Stimulated activated CD8-positive, alpha-beta memory T cell treated with anti-CD3 and anti-CD28 coated beads, Interleukin-4, amount 100 ng/mL, for 48 hours (primary cell): Measurements from ENCODE around the gene TBC1D22A.

ENCODE experiments used
- DNase-seq: peaks from one replicate; pipeline ENCODE4 v3.0.0-alpha.2; 2020

The TBC1D22A gene

DNA sequence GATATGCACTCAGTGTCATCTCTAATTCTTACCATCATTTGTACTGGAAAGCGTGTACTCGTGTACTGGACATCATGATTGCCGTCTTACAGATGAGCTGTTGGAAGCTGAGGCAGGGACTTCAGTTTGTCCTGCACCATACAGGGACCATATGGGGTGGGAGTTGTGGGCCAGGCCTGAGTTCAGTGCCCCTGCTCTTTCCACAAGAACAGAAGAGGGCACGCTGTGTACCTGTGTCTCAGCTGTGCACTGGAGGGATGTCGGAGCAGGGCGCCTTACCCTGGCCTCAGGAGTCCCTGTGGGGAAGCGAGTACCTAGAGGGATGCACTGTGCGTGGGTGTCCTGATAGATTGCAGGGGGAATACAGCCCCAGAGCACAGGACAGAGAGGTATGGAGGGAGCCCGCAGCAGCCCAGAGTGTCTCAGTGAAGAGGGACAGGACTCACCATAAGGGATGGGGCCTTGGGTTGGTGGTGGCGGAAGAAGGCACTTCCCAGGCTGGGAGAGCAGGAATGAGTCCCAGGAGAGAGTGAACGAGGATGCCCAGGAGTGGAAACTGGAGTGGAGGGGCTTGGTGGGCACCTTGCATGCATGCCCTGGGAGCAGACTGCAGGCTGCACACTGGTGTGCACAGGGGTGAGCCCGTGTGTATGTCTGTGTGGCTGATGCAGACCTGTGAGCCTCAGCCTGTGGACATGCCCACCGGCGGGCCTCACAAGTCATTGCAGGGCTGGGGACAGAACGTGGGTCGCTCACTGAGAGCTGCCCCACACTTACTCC lies 329.7 kb downstream of the TBC1D22A start:
- no peak for DNase-seq

DNA sequence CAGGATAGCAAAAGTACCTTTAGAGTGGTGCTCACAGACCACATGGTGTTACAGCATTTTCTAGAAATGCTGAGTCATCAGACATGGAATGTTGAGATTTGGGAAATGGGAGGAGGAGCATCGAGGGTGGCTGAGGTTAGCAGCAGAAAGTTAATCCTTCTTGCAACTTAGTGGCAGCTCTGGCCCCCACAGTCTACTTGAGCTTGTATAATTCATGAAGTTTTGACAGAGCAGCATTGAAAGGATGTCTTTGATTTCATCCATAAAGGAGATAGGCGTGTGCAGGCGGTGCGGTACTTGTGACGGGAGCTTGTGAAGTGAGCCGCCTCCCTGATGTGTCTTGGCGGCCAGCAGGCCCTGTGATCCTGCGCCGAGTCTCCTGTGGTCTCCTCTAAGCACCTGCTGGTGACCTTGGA lies 330.5 kb downstream of the TBC1D22A start:
- DNase-seq, result no peak

DNA sequence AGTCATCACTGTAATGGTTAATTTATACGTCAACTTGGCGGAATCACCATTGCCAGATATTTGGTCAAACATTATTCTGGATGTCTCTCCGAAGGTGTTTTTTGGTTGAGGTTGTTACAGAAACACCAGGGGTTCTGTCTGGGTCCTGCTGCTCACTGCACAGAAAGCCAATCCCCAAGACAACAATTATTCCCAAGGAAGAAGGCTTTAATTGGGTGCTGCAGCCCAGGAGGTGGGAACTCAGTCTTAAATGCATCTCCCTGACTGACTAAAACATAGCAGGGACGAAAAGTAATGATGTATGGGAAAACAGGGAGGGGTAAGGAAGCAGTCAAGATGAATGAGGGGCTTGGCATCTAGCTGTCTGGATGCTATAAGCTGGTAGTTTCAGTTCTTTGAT lies 331.3 kb downstream of the TBC1D22A start:
- no peak for DNase-seq

DNA sequence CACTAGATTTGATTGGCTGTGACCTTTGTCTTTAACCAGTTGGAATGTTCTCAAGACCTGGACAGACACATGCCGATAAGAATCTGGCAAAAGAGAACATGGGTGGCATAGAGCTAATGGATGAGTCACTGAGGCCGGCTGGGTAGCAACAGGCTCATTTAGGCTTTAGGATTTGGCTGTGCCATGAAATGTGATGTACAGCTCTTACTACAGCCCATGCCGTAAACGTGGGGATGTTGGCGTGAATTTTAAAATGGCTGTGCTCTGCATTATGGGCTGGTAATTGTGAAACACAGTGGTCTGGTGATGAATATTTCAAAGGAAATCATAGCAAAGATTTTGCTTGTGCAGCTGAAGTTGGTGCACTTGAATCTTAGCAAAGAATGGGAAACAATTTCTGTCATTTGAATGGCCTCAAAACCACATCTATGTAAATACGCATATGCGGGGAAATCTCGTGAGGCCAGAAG lies 332.4 kb downstream of the TBC1D22A start:
- no peak for DNase-seq

DNA sequence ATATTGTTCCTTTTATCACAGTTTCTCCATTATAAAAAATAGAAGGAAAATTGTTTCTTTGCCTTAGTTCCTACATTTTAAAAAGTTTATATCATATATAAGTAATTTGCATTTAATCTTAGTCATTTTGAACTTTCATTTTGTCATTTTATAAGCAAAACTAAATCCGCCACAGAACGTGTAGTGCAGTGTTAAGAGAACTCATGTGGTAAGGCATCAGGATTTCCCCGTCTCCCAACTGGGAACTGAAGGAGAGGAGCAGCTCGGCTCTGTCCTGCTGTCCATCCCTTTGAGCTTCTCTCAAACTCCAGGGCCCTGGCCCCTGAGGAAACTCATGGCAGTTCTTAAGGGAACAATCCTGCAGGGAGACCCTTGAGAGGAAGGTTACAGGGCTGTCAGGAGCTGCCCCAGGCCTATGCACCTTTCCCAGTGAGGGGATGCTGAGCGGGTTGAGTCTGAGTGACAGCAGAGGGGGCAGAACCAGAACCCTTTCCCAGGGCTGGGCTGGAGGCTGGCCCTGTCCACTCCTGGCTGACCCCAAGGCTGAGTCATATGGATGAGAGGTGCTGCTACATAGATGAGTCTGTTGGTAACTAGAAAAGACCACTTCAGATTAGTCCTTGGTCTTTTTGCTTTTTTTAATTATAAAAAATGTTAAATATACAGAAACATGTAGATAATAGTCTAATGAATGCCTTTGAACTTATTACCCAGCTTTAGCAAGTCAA lies 333.1 kb downstream of the TBC1D22A start:
- no peak for DNase-seq

DNA sequence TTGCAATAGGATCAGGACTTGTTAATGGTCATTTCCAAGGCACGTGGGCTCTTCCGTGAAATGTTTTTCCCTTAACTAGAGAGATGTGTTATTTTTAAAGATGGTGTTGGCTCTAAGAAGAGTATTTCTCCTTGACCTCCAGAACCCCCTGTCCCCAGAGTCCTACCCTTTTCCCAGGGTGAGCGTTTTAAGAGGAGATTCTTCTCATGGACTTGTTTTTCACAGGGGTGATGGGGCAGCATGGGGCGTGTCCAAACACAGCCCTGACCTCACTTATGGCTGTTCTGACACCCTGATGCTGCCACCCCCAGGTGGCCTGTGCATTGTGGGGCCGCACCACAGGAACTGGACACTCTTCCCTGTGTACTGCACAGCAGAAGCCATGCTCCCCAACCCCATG lies 335.7 kb downstream of the TBC1D22A start:
- DNase-seq, result no peak

DNA sequence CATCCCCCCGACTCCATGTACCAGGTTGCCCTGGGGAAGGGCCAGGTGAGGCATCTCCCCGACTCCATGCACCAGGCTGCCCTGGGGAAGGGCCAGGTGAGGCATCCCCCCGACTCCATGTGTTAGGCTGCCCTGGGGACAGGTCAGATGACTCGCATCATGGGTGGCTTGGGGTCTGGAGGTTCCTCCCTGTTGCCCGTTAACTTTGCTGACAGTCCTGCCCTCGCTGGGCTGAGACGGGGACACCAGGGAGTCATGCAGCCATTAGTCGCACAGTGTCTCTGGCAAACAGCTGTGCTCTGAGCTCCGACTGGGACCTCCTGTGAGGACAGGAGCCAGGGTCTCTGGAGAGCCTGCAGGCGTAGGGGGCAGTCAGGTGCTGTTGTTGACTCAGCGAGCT lies 336.1 kb downstream of the TBC1D22A start:
- no peak for DNase-seq

DNA sequence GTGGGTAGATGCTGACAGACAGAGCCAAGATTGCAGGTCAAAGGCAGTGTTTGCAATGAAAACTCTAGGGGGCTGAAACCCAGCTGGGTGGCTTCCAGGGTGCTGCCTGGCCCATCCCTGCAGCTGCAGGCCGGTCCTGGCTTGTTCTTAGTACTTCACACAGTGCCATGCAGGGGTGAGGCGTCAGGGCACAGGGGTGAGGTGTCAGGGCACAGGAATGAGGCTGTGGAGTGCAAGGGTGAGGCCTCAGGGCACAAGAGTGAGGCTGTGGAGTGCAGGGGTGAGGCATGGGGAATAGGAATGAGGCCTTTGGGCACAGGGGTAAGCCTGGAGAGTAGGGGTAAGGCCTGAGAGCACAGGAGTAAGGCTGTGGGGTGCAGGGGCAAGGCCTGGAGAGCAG lies 337.6 kb downstream of the TBC1D22A start:
- no peak for DNase-seq

DNA sequence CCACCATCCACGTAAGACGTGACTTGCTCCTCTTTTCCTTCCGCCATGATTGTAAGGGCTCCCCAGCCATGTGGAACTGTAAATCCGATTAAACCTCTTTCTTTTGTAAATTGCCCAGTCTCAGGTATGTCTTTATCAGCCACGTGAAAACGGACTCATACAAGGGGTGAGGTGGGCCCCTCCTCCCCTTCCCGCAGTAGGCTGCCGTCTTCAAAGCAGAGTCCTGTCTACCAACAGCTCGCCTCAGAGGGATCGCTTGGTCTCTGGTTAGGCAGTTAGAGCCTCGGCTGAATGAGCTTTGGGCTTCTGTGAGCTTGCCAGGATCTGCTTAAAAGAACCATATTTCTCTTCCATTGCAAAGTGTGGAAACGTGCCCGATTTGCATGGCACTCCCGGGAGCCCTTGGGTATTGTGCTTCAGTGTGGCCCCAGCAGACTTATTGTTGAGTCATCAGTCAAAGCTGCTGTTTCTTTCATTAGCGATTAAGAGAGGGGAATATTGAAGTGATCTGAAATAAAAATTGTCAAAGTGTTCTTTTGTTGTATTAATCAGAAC lies 338.3 kb downstream of the TBC1D22A start:
- DNase-seq, result no peak

DNA sequence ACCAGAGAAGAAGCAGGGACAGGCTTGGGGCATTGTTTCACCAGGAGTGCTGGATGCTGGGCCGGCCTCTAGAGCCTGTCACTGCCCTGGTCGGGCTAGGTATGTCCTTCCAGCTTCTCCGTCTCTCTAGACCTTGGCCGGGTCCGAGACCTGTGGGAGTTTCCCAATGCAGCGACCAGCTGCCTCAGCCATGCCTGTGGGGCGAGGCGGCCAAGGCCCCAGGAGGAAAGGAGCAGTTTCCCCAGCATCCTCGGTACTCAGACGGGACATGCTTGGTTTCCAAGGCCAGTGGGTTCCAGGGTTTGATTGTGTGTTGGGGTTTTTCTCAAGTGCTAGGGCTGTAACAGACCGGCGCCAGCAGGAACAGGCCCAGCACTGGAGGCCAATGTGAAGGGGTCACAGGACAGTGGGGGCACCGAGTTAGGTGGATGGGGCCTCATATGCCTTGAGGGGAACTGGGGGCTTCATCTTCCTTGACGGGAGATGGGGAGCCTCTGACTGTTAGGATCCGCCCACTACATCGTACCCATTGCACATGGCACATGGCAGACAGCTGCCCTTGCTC lies 339.0 kb downstream of the TBC1D22A start:
- DNase-seq, result no peak

DNA sequence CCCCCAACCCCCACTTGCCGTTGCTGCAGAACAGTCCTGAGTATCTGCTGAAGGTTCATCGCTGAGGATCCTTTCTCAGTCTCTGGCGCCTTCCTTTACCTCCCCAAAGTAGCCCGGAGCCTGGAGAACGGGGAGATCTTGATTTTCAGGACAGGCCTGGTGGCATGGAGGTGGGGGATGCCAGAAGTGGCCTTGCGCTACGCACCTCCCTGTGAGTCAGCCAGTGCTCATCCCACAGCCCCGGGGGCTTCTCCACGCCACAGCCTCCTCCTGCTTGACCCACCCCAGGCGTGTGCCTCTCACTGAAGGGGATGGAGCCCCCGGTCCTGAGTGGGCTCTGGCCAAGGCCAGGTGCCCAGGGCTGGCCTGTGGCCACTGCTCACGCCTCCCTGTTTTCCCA lies 339.6 kb downstream of the TBC1D22A start:
- no peak for DNase-seq

DNA sequence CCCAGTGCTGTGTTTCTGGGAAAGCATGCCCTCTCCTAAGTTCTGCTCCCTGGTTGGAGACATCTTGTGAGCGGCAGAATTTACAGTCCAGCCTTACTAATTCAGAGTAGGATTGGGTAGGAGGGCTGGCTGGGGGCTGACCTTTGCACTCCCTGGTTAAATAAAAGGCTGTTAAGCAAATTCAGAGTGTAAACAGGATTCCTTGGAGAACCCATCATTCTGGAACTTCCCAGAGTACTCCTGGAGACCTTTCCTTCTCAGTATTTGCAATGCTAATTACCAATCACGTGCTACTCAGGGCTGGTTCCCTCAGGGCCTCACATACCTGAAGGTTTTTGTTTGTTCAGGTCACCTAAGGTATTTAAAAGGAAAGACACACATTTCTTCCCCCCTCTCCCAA lies 340.2 kb downstream of the TBC1D22A start:
- DNase-seq, result no peak

DNA sequence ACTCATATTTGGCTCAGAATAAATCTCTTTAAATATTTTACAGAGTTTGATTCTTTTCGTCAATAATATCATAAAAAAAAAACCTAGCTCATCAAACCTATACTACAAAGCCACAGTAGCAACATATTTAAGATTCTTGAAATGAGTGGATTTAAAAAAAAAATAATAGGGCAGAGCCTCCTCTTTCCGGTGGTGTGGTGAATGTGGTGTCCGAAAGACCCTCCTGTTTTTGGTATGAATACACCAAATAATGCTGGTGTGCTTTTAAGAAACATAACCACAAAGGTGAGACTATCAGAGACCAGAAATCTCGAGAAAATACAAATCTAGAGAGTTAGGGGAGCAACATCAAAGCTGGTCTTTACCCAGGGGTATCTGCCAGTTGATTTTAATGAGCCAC lies 342.6 kb downstream of the TBC1D22A start:
- DNase-seq, result no peak

DNA sequence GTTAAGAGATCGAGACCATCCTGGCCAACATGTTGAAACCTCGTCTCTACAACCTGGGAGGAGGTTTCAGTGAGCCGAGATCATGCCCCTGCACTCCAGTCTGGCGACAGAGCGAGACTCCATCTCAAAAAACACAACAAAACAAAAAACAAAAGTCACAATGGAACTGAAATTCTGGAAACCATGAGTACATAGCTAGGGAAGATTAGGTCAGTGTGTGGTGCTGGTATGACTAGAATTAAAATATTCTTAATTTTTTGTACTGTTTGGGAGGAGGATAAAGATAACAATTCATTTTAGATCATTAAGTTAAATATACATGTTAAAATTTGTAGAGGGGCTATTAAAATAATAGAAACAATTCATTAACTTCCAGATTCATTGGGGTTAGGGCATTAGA lies 344.4 kb downstream of the TBC1D22A start:
- DNase-seq, result no peak

DNA sequence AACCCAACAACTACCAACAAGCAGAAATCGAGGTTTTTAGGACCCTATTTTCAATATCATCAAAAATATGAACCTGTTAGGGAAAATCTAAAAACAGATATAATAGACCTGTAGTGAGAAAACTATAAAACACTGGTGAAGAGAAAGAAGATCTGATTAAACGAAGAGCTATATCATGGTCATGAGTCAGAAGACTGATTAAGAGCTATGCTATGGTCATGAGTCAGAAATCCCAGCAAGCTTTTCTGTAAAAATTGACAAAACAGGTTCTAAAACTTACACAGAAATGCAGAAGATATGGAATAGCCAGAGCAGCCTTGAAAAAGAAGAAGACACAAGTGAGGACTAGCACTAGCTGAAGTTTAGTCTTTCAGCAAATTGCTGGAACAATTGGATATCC lies 345.0 kb downstream of the TBC1D22A start:
- DNase-seq, result no peak

DNA sequence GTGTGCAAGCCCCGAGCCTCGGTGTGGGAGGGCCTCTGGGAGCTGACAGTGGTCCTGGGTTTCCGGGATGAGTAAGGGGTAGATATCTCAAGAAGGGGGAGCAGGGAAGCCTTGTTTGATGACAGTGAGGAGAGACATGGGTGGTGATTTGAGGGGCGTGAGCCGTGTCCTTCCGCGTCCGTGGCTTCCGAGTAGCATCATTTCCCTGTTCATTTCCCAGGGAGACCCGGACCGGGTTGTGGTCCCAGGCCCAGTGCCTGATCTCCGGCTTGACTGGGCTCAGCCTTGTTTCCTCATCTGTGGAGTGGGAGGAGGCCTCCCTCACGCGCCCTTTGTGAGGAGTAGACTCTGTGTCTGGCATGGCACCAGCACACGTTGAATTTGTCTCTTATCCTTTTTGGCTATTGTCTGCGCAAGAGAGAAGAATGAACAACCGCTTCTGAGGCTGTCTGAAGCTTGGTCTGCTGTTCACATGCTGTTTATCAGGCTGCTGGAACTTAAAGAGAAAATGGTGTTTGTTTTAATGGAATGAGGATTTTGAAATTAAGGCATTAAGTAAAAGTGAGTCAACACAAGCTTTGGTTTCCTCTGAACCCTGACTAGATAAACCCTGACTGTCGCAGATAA lies 348.5 kb downstream of the TBC1D22A start:
- DNase-seq, result no peak

DNA sequence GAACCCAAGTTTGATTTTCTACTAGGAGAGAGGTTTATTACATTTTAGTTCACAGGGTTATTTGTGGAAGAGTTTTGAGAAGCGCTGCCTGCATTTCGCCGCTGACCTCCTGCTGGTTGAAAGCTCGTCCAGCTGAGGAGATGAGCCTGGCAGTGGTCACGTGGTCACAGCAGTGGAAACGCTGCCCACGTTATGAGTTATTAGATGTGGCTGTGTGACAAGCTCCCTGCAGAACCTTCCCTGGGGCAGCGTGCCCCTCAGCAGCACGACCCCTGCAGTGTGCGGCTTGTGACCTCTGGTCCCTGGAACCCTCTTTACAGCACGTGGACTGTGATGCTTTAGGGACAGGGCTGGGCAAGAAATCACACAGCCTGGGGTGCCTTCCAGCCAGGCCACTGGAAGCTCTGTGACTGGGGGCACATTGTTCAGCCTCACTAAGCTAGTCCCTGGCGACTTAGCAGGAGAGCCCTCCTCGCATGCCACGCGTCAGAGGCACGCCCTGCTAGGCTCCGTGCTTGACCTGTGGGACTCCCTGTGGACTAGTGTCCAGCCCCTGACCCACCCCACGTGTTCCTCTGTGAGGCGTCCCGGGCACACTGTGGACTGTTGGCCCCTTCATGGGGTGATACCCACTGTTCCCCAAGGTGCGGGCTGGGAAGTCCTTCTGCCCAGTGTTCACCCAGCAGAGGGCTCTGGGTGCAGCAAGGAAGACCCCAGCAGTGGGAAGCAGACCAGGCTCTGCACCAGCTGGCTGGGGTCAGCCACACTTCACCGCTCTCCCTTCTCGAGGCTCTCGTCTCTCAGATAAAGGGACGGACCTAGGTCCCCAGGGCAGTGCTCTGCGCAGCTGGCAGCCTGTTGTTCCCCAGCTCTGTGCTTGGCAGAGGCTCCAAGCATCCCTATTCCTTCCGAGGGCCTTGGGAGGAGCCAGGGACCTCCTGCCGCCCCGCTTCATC lies 349.5 kb downstream of the TBC1D22A start:
- no peak for DNase-seq

DNA sequence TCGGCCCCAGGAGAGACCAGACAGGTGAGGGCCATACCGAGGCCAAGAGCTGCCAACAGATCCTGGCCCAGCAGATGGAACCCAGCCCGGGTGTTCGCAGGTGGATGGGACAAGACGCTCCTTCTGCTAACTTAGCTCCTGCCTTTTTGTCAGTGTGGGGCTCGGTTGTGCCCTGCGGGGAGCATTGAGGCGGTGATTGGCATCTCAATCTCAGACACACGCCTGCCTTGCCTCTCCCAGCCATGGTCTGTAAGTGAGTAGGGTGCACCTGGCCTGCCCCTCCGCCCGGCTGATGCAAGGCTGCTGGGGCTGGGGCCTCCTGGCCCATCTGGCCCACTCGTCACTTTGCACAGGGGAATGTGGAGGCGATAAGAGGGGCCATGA lies 350.1 kb downstream of the TBC1D22A start:
- no peak for DNase-seq

DNA sequence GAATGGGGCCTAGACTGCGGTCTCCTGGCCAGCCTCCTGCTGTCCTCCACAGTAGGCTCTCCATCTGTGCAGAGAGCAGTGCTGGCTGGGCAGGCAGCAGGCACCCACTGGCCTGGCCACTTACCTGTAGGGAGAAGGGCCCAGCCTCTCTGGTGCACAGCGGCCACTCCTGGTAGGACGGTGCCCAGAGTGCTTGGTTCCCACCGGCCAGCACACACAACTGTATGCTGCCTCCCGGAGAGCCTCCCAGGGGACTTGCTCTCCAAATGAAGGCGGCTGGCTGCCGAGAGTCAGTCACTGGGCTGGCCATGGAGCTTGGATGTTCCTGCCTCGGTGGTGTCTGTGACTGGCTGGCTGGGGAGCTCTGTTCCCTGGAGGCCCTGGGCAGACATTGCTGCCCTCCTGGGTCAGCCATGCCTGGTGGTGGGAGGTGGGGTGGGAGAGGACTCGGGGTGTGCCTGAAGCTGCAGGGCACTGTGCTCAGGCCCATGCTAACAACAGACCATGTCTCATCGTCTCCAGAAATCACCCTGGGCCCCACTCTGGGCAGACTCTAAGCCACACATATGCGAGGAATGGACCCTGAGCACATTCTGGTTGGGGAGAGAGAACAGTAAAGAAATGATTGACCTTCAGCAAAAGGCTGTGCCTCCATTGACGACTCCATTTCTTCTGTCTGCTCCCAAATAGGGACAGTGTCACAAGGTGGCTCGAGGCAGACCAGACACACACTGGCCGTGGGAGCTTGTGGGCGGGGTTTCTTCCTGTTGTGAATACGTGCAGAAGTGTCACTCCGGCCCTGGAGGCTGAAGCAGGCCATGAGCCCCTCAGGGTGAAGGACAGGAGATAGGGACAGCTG lies 350.8 kb downstream of the TBC1D22A start:
- DNase-seq, result no peak

DNA sequence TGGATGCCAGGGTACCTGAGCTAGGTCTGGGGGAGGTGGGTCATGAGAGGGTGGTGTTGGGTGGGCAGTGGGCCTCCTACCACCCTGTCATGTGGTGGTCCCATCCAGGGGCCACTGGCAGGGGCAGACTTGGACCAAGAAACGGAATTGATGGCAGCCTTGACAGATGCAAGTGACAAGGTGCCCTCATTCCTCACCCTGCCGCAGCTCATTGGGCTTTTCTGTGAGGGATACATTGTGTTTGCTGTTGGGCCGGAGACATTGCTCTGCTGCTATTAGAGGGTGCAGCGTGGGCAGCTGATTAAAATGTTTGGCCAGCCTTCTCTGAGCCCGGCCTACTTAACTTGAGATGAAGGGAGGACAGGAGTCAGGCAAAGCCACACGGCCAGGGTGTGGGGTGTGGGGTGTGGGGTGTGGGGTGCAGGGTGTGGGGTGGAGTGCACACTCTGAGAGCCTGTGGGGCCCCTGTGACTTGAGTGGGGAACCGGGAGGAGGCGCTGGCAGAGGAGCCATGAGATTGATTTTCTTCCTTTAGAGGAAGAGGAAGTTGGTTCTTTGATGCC lies 351.5 kb downstream of the TBC1D22A start:
- DNase-seq, result no peak
